Muscle of leg (tissue), 11 donors: ENCODE data around the gene EIF3D. TPM values are rescaled to one million over a fixed set of nuclear protein-coding genes. Genes with fewer than 3 reads are reported as not detected.
A peak's percentile ranks its signal among the peaks of the same experiment; 100 is the strongest.

Experiments used
- DNase-seq: peaks from one replicate; pipeline ENCODE4 v3.0.0; 2013
- H3K27ac ChIP-seq: one replicate; pipeline ENCODE4 v1.5.1; 2013; ENCODE audit warnings: mild to moderate bottlenecking, low read length, control low read depth
- H3K27me3 ChIP-seq: one replicate; pipeline ENCODE4 v1.6.1; 2013; ENCODE audit warnings: low read length; ENCODE audit not compliant: control insufficient read depth, insufficient read depth
- H3K36me3 ChIP-seq: one replicate; pipeline ENCODE4 v1.6.1; 2013; ENCODE audit warnings: low read length; ENCODE audit not compliant: control insufficient read depth, insufficient read depth
- H3K4me1 ChIP-seq: one replicate; pipeline ENCODE4 v1.6.1; 2013; ENCODE audit warnings: low read length; ENCODE audit not compliant: control insufficient read depth, insufficient read depth
- H3K4me3 ChIP-seq: one replicate; pipeline ENCODE4 v1.5.1; 2013; ENCODE audit warnings: low read length, control low read depth
- H3K9me3 ChIP-seq: replicated peaks from 2 replicates; pipeline ENCODE4 v1.6.1; 2013; ENCODE audit warnings: low read depth, low read length; ENCODE audit not compliant: control insufficient read depth
- WGBS: methylation state at CpG from one replicate; pipeline ENCODE4 v1.1.5; 2013; ENCODE audit warnings: missing lambda C conversion rate; ENCODE audit not compliant: insufficient coverage; 5-methylcytosine and 5-hydroxymethylcytosine counted together
- polyA plus RNA-seq, 8 donors: library from polyadenylated mRNA; unstranded; fragments of 120-200 nt; gene quantifications; one replicate each; pipeline versions ENCODE4 v1.2.1 to v1.2.3, GENCODE V29; 2013; ENCODE audit warnings: inconsistent platforms in 1 of 8, low replicate concordance in 1 of 8; ENCODE audit not compliant: insufficient read length in 8 of 8, insufficient read depth in 1 of 8
- total RNA-seq: library from RNA; stranded (reverse); fragments of 120-200 nt; gene quantifications from one replicate; pipeline ENCODE4 v1.2.4, GENCODE V29; 2013

The EIF3D gene
- total and polyA plus RNA-seq, 9 donors: 170 to 214 (median 190) TPM

GRCh38 chr22:36470162-36470993 is 58.6 kb downstream of the EIF3D start:
- Histone ChIP-seq H3K9me3 (no peaks in the 10 kb centered on the region), H3K4me3 (no peak overlapping the region), H3K27me3 (no peaks in the 10 kb centered on the region), H3K27ac (no peak overlapping the region), H3K36me3 (peaks cover 80% of the 10 kb centered on the region), H3K4me1 (peaks cover 23% of the 10 kb centered on the region)
- DNase-seq: peak; percentile 91
- 50% methylated on average over 2 of the region's 14 CpGs for WGBS

GRCh38 chr22:36469094-36469710 is 59.8 kb downstream of the EIF3D start:
- Histone ChIP-seq H3K4me1 (peaks cover 31% of the 10 kb centered on the region), H3K36me3 (peaks cover 72% of the 10 kb centered on the region), H3K4me3 (no peak overlapping the region), H3K27me3 (no peaks in the 10 kb centered on the region), H3K9me3 (no peaks in the 10 kb centered on the region), H3K27ac (no peak overlapping the region)
- 87% methylated on average over 13 of the region's 14 CpGs for WGBS
- DNase-seq: no peak

- WGBS: 86% methylated on average over 5 of the region's 7 CpGs
- H3K27me3 ChIP-seq: no peaks in the 10 kb centered on the region
- no peak overlapping the region for H3K27ac ChIP-seq
- H3K9me3 ChIP-seq: no peaks in the 10 kb centered on the region
- peaks cover 38% of the 10 kb centered on the region for H3K4me1 ChIP-seq
- no peak for DNase-seq
- peaks cover 60% of the 10 kb centered on the region for H3K36me3 ChIP-seq
- H3K4me3 ChIP-seq: no peak overlapping the region
Measured at GRCh38 chr22:36467946-36468345, 61.0 kb downstream of the EIF3D start.

- 76% methylated on average over 8 of the region's 14 CpGs for WGBS
- peak overlapping the region; percentile 13 for H3K27ac ChIP-seq
- H3K27me3 ChIP-seq: no peaks in the 10 kb centered on the region
- no peak for DNase-seq
- peaks cover 54% of the 10 kb centered on the region for H3K36me3 ChIP-seq
- peaks cover 42% of the 10 kb centered on the region for H3K4me1 ChIP-seq
- H3K9me3 ChIP-seq: no peaks in the 10 kb centered on the region
- H3K4me3 ChIP-seq: no peak overlapping the region
Measured at GRCh38 chr22:36467042-36467810, 61.7 kb downstream of the EIF3D start.

- peaks cover 50% of the 10 kb centered on the region for H3K4me1 ChIP-seq
- 68% methylated on average over 6 of the region's 7 CpGs for WGBS
- DNase-seq: no peak
- no peaks in the 10 kb centered on the region for H3K9me3 ChIP-seq
- no peak overlapping the region for H3K4me3 ChIP-seq
- H3K27me3 ChIP-seq: no peaks in the 10 kb centered on the region
- H3K36me3 ChIP-seq: peaks cover 46% of the 10 kb centered on the region
- peak overlapping the region; percentile 40 for H3K27ac ChIP-seq
Measured at GRCh38 chr22:36466258-36466657, 62.7 kb downstream of the EIF3D start.

- DNase-seq: peak; percentile 49
- H3K27ac ChIP-seq: peak overlapping the region; percentile 62
Measured at GRCh38 chr22:36465232-36466021, 63.5 kb downstream of the EIF3D start.

GRCh38 chr22:36464715-36465231 is 64.2 kb downstream of the EIF3D start:
- DNase-seq: no peak
- WGBS: 79% methylated on average over 20 of the region's 20 CpGs
- no peak overlapping the region for H3K4me3 ChIP-seq

More at GRCh38 chr22:36465232-36466021, 63.5 kb downstream of the EIF3D start:
- Histone ChIP-seq H3K4me3 (no peak overlapping the region), H3K4me1 (peaks cover 50% of the 10 kb centered on the region), H3K27me3 (no peaks in the 10 kb centered on the region), H3K36me3 (peaks cover 40% of the 10 kb centered on the region), H3K9me3 (no peaks in the 10 kb centered on the region)
- 70% methylated on average over 22 of the region's 25 CpGs for WGBS

GRCh38 chr22:36463783-36464184 is 65.2 kb downstream of the EIF3D start:
- Histone ChIP-seq H3K4me1 (peaks cover 47% of the 10 kb centered on the region), H3K36me3 (peaks cover 34% of the 10 kb centered on the region), H3K27ac (peak overlapping the region; percentile 63), H3K9me3 (no peaks in the 10 kb centered on the region), H3K4me3 (no peak overlapping the region), H3K27me3 (no peaks in the 10 kb centered on the region)
- 60% methylated on average over 16 of the region's 17 CpGs for WGBS
- DNase-seq: no peak

More at GRCh38 chr22:36464715-36465231, 64.2 kb downstream of the EIF3D start:
- no peaks in the 10 kb centered on the region for H3K9me3 ChIP-seq
- H3K27me3 ChIP-seq: no peaks in the 10 kb centered on the region
- peak overlapping the region; percentile 62 for H3K27ac ChIP-seq
- peaks cover 40% of the 10 kb centered on the region for H3K36me3 ChIP-seq
- peaks cover 47% of the 10 kb centered on the region for H3K4me1 ChIP-seq
